Lower lobe of right lung (tissue), 2 donors: ENCODE results near the gene TNFRSF17. TPM values are rescaled to one million over a fixed set of nuclear protein-coding genes. Genes with fewer than 3 reads are reported as not detected.

Source experiments
- ATAC-seq, 2 donors: fragments of 200-7000 bp; cut with Tn5 transposase; one replicate each; pipeline ENCODE4 v1.9.1; 2020 to 2022; ENCODE audit warnings: mild to moderate bottlenecking in 2 of 2, moderate library complexity in 2 of 2
- DNase-seq: peaks from one replicate; pipeline ENCODE4 v3.0.0-alpha.2; 2020
- H3K27ac ChIP-seq: fragments of 200-600 bp; one replicate; pipeline ENCODE4 v1.8.0; 2022
- H3K27me3 ChIP-seq: fragments of 200-600 bp; one replicate; pipeline ENCODE4 v1.8.0; 2022; ENCODE audit warnings: low read depth
- H3K36me3 ChIP-seq: fragments of 200-600 bp; one replicate; pipeline ENCODE4 v1.8.0; 2022; ENCODE audit warnings: mild to moderate bottlenecking
- H3K4me1 ChIP-seq: fragments of 200-600 bp; one replicate; pipeline ENCODE4 v1.8.0; 2022
- H3K4me3 ChIP-seq: fragments of 200-600 bp; one replicate; pipeline ENCODE4 v1.8.0; 2022; ENCODE audit warnings: mild to moderate bottlenecking
- H3K9me3 ChIP-seq: fragments of 200-600 bp; one replicate; pipeline ENCODE4 v1.8.0; 2022
- intact Hi-C: fragments of 100-400 bp; cut with DNase I; formaldehyde crosslinking; loops from one replicate; pipeline ENCODE4 v1.11.0; 2022
- total RNA-seq: library from RNA; stranded (reverse); fragmentation: NEBNext Ultra II Directional; extraction: Animal tissue kit (Norgen Biotek cat#: 25700); gene quantifications from one replicate; pipeline ENCODE4 v1.2.1, GENCODE V29; 2021
- TF ChIP-seq, protein P1 (sequence below): fragments of 200-600 bp; IDR thresholded peaks from one replicate; pipeline ENCODE4 v1.8.0; 2022; ENCODE audit warnings: antibody characterized with exemption, mild to moderate bottlenecking
- donor health status: DM: no; HTN: yes; CAD: no; lungs with severe emphysema.

TNFRSF17 gene
- total RNA-seq, 1 donor from 2014 or later, result 1.4 TPM

DNA sequence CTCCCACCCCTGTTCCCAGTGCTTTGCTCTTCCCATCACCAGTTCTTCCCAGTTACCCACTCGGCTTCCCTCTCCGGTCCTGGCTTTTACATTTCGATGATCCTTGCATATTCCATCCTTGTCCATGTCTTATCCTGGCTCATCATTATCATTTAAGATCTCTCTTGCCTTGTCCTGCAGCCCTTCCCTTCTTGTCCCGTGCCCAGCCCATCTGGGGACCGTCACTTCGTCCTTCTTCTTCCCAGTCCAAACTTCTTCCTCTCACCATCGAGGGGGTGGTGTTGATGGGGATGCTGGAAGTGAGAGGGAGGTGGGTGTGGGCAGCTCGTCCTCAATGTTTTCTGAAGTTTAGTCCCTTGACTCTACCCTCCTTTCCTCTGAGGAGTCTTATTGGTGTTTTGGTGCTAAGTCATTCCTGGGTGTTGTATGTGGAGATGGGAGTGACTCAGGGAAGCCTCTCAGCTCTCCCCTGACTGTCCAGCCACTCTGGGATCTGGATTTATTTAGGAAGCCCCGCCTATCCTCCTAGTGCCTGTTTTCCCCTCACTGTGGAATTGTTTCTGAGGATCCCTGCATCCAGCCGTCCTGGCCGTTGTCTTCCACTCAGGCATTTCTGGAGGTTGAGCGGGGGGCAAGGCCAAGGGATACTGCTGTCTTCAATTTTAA is 12.5 kb downstream of the TNFRSF17 start:
- H3K27ac ChIP-seq, result peak overlapping the region; percentile 83
- TF ChIP-seq, protein P1, sequence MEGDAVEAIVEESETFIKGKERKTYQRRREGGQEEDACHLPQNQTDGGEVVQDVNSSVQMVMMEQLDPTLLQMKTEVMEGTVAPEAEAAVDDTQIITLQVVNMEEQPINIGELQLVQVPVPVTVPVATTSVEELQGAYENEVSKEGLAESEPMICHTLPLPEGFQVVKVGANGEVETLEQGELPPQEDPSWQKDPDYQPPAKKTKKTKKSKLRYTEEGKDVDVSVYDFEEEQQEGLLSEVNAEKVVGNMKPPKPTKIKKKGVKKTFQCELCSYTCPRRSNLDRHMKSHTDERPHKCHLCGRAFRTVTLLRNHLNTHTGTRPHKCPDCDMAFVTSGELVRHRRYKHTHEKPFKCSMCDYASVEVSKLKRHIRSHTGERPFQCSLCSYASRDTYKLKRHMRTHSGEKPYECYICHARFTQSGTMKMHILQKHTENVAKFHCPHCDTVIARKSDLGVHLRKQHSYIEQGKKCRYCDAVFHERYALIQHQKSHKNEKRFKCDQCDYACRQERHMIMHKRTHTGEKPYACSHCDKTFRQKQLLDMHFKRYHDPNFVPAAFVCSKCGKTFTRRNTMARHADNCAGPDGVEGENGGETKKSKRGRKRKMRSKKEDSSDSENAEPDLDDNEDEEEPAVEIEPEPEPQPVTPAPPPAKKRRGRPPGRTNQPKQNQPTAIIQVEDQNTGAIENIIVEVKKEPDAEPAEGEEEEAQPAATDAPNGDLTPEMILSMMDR, result no peak
- H3K9me3 ChIP-seq, result no peaks in the 10 kb centered on the region
- no peaks in the 10 kb centered on the region for H3K27me3 ChIP-seq
- intact Hi-C loops, result no loop called here
- DNase-seq, result no peak
- H3K4me1 ChIP-seq, result peaks cover 23% of the 10 kb centered on the region
- H3K4me3 ChIP-seq, result peak overlapping the region; percentile 93
- peak in 1 of 2 donors; percentile 34 for ATAC-seq
- H3K36me3 ChIP-seq, result no peaks in the 10 kb centered on the region

DNA sequence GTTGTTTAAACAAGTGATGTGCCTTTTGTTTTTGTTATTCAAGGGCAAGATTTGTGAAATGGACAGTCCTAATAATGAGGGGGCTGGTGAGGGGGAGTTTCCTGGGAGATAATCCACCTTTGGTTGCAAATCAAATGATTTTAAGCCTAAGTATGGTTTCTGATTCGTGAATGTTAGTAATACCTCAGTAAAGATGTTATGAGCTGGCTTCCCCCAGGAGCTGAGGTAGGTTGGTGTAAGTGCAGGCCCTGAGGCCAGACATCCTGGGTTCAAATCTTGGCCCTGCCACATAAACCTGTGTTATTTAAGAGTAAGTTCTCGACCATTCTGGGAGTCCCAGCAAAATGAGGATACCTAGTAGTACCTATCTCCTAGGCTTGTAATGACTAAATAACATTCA is 13.1 kb downstream of the TNFRSF17 start:
- Histone ChIP-seq H3K36me3 (no peaks in the 10 kb centered on the region), H3K4me3 (peak overlapping the region; percentile 93), H3K4me1 (peaks cover 23% of the 10 kb centered on the region), H3K9me3 (no peaks in the 10 kb centered on the region), H3K27ac (no peak overlapping the region), H3K27me3 (no peaks in the 10 kb centered on the region)
- TF ChIP-seq, protein P1, result no peak
- no peak for ATAC-seq
- intact Hi-C loops, result no loop called here
- DNase-seq, result no peak

DNA sequence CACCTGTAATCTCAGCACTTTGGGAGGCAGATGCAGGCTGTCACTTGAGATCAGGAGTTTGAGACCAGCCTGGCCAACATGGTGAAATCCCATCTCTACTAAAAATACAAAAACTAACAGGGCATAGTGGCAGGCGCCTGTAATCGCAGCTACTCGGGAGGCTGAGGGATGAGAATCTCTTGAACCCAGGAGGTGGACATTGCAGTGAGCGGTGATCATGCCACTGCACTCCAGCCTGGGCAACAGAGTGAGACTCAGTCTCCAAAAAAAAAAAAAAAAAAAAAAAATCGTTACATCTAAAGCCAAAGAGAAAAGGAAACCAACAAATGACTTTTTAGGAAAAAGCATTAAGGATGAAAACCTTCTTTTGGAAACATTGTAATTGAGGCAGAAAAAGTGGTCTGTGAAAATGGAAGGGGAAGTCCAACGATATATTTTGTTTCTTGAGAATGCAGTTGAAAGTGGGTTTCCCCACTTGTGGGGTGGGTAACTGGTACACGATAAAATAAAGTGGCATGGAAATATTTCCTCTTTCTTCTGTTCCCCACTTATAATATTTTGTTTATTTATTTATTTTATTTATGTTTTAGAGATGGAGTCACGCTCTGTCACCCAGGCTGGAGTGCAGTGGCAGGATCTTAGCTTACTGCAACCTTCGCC is 14.1 kb downstream of the TNFRSF17 start:
- no peaks in the 10 kb centered on the region for H3K9me3 ChIP-seq
- intact Hi-C loops, result no loop called here
- TF ChIP-seq, protein P1, result no peak
- H3K36me3 ChIP-seq, result no peaks in the 10 kb centered on the region
- H3K4me1 ChIP-seq, result peaks cover 23% of the 10 kb centered on the region
- no peak overlapping the region for H3K27ac ChIP-seq
- no peak overlapping the region for H3K4me3 ChIP-seq
- no peaks in the 10 kb centered on the region for H3K27me3 ChIP-seq
- no peak for DNase-seq
- ATAC-seq, result no peak

DNA sequence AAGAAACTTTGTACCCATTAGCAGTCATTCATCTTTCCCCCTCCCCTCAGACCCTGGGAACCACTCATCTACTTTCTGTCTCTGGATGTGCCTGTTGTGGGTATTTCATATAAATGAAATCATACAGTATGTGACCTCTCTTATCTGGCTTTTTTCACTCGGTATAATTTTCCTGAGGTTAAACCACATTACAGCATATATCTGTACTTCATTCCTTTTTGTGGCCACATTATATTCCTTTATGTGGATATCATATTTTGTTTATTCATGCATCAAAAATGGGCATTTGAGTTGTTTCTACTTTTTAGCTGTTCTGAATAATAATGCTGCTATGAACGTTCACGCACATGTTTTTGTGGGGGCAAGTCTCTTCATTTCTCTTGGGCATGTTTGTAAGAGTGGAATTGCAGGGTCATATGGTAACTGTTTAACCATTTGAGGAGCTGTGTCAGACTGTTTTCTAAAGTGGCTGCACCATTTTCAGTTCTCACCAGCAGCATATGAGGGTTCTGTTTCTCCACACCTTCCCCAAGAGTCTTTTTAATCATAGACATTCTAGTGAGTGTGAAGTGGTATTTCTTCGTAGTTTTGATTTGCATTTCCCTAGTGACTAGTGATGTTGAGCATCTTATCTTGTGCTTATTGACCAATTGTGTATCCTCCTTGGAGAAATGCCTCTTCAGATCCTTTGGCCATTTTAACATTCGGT is 15.3 kb downstream of the TNFRSF17 start:
- peaks cover 23% of the 10 kb centered on the region for H3K4me1 ChIP-seq
- H3K36me3 ChIP-seq, result no peaks in the 10 kb centered on the region
- TF ChIP-seq, protein P1, result no peak
- DNase-seq (no peak), ATAC-seq (no peak)
- H3K9me3 ChIP-seq, result no peaks in the 10 kb centered on the region
- no peak overlapping the region for H3K4me3 ChIP-seq
- no peaks in the 10 kb centered on the region for H3K27me3 ChIP-seq
- intact Hi-C loops, result no loop called here
- no peak overlapping the region for H3K27ac ChIP-seq

DNA sequence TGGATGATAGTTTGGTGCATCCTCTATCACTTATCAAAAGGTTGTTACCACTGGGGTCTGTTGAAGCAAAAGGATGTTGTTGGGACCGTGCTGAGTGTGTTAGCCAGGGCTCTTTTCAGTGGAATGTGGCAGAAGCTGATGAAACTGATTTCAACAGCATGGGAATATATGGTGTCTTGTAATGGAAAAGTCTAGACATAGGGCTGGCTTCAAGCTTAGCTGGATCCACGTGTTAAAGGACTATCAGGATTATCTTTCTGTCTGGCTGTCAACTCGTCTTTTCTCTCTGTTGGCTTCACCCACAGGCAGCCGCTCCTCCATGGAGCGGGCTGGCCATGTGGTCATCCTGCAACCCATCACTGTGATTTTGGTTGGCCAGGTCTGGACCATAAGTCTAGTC is 20.2 kb downstream of the TNFRSF17 start:
- H3K9me3 ChIP-seq, result no peaks in the 10 kb centered on the region

More for the DNA sequence above, 20.2 kb downstream of the TNFRSF17 start:
- H3K27me3 ChIP-seq, result no peaks in the 10 kb centered on the region
- no peak overlapping the region for H3K4me3 ChIP-seq
- H3K36me3 ChIP-seq, result no peaks in the 10 kb centered on the region
- intact Hi-C loops, result no loop called here
- DNase-seq, result no peak
- peaks cover 6% of the 10 kb centered on the region for H3K4me1 ChIP-seq
- no peak overlapping the region for H3K27ac ChIP-seq
- TF ChIP-seq, protein P1, result no peak
- no peak for ATAC-seq
